GM21576 (cell line): Measurements from ENCODE around the gene GGACT.

ENCODE experiments used
- ATAC-seq: cut with Tn5 transposase; IDR thresholded peaks from one replicate; pipeline ENCODE4 v1.9.1; 2021; ENCODE audit warnings: mild to moderate bottlenecking, moderate library complexity; ENCODE audit not compliant: unreplicated experiment

GGACT gene

DNA sequence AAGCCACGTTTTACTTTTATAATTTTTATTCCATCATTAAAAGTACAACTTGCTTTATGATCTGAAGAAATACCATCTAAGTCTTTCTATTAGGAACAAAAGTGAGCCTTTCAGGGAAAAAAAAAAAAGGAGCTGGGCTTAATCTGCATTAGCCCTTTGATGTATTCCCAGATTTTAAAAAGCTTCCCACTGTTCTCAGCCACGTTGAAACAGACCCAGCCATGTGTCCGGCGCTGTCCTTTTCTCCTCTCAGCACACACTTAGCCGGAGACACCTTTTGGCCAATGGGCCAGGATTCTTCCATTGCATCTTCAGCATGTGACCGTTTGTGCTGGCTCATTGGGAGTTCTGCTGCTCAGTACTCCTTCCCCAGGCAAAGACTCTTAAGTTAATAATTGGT lies 105.5 kb downstream of the GGACT start:
- ATAC-seq: no peak

DNA sequence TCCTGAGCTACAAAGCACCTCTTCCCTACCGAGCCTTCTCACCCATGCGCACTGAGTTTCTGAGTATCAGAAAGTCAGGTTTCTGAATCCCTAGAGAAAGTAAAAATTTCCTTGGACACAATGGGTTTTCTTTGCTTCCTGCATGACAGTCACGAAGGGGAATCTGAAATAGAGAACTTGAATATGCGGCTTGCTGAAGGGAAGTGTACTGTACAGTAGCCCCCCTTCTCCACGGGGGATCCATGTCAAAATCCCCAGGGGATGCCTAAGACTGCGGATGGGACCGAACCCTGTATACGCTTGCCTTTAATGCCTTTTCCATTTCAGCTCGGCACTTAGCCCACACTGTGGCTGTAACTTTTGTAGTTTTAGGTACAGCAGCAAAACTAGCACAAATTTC lies 107.9 kb downstream of the GGACT start:
- no peak for ATAC-seq
